ENCODE data around the gene CUZD1.
A peak's percentile ranks its signal among the peaks of the same experiment; 100 is the strongest.

CUZD1 gene

DNA sequence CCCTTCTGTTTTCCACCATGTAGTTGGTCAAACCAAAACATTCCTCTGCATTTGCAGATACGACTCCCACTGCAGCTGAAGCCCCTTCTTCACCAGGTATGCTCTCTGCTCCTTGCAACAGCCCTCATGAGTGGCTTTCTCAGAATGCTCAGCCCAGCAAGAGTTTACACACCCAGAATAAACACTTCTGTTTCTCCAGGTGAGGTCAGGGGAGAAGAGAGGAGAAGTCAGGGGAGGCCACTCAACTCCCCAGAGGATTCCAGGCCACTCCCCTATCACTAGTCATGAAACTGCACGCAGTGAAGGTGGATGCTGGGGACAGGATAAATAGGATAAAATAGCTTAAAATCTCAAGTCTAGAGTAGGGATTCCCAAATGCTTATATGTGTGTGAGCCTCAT lies 31.2 kb downstream of the CUZD1 start:
- DNase-seq, result no peak

- DNase-seq, result no peak
These were observed 32.9 kb downstream of the CUZD1 start for GRCh38 chr10:122812751-122813150.

GRCh38 chr10:122802282-122802681 lies 43.4 kb downstream of the CUZD1 start:
- no peak for DNase-seq

DNA sequence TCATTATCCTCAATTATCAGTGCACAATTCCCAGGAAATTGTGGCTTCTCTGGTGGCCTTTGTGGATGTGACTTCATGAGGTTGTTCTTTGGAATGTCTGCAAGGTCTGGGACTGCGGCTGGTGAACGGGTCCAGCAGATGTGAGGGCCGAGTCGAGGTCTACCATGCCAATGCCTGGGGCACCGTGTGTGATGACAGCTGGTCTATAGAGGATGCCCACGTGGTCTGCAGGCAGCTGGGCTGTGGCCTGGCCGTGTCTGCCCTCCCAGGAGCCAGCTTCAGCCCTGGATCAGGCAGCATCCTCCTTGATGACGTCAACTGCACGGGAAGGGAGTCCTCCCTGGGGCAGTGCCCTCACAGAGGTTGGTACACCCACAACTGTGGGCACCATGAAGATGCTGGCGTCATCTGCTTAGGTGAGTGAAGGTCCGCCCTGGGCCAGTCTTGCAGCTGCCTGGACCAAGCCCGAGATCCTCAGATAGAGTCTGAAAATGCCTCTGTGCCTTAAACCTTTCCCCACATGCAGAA lies 46.9 kb downstream of the CUZD1 start:
- DNase-seq, result no peak

- no peak for DNase-seq
These were observed 48.9 kb downstream of the CUZD1 start for GRCh38 chr10:122796796-122797195.

DNA sequence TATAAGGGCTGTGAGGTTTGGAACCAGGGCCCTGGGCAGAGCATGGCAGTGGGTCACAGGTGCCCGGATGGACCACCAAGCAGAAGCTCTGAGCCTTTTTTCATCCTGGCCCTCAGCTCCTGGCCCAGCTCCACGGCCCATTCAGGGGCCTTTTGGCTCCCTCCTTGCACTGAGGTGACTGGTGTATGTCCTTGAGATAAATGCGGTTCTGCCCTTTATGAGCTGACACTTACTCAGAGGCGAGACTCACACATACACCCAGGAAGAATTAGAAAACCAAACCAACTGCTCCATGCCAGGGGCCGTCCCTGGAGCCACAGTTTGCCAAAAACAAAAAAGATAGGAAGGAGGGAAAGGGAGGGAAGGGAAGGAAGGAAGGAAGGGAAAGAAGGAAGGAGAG lies 49.7 kb downstream of the CUZD1 start:
- no peak for DNase-seq

DNA sequence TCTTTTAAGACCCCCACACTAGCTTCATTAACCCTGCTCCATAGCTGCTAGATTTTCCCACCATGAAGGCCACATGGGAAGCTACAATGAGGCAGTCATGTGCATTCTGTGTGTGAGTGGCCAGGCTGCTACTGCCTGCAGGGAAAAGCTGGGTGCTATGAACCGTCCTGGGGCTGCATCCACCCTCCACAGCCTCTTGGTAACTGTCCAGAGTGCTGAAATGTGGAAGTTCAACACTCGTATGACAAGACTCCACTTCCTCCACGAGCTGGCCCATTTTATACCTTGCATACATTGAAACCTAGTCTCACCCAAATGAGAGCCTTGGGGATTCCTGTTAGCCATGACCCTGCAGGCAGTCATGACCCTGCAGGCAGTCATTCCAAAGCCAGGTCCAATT lies 59.4 kb downstream of the CUZD1 start:
- DNase-seq, result peak; percentile 44

DNA sequence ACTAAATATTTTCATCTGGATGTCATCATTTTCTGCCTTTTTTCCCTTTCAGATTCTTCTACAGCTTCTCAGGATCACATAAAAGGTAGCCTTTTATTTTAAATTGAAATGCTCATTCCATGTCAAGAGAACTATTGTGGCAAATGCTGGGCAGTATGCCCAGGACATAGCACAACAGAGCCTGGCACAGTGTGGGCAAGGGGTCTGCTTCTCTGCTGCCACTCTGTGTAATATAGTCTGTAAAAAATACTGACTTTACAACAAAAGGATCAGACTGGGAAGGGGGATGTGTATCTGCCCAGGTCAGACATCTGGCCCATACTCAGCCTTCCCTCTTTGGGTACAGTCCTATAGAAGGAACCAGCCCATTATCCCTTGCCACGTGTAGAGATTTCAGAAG lies 62.7 kb downstream of the CUZD1 start:
- no peak for DNase-seq

Data from hematopoietic multipotent progenitor cell treated with erythropoietin and hydrocortisone succinate and interleukin-3 and kit ligand, for 8 days (in vitro differentiated cells).